Gastrocnemius medialis (tissue), 4 donors: ENCODE results near the gene PYGL. TPM values are rescaled to one million over a fixed set of nuclear protein-coding genes. Genes with fewer than 3 reads are reported as not detected.

Experiments used
- ATAC-seq, 2 donors: fragments of 150-250 bp; one replicate each; pipeline ENCODE4 v1.9.1; 2016
- DNase-seq, 2 donors: peaks; one replicate each; pipeline ENCODE4 v3.0.0-alpha.2; 2019
- H3K27ac ChIP-seq, 4 donors: fragments of 200-600 bp; sonication (generic); 1 replicate in 1 of 4; 2 replicates in 3 of 4; pipeline ENCODE4 v1.5.1; 2016 to 2018; ENCODE audit warnings: mild to moderate bottlenecking in 2 of 4, moderate library complexity in 1 of 4
- H3K27me3 ChIP-seq, 3 donors: fragments of 200-600 bp; sonication (generic) in 2 of 3; 1 replicate in 1 of 3; 2 replicates in 2 of 3; pipeline versions ENCODE4 v1.5.1 to v1.6.0; 2016 to 2019; ENCODE audit warnings: mild to moderate bottlenecking in 1 of 3, moderate library complexity in 1 of 3
- H3K36me3 ChIP-seq, 2 donors: fragments of 200-600 bp; sonication (generic) in 1 of 2; one replicate each; pipeline ENCODE4 v1.5.1; 2017 to 2018
- H3K4me1 ChIP-seq, 2 donors: fragments of 200-600 bp; sonication (generic) in 1 of 2; one replicate each; pipeline ENCODE4 v1.5.1; 2016 to 2017; ENCODE audit warnings: mild to moderate bottlenecking in 2 of 2
- H3K4me3 ChIP-seq, 4 donors: fragments of 200-600 bp; sonication (generic) in 3 of 4; 1 replicate in 1 of 4; 2 replicates in 3 of 4; pipeline ENCODE4 v1.5.1; 2016 to 2019; ENCODE audit warnings: mild to moderate bottlenecking in 2 of 4
- H3K9me3 ChIP-seq, 3 donors: fragments of 200-600 bp; sonication (generic) in 2 of 3; 1 replicate in 1 of 3; 2 replicates in 2 of 3; pipeline ENCODE4 v1.5.1; 2016 to 2019
- POLR2A ChIP-seq, 2 donors: fragments of 450-650 bp; IDR thresholded peaks; one replicate each; pipeline ENCODE4 v1.6.1; 2017; ENCODE audit warnings: antibody characterized with exemption in 2 of 2, mild to moderate bottlenecking in 2 of 2, moderate library complexity in 2 of 2
- in situ Hi-C, 4 donors: fragments of 200-750 bp; cut with MboI; loops; one replicate each; pipeline versions ENCODE4 v1.15.0 to v1.8.0; 2017; ENCODE audit warnings: low sequenced_read_pairs in 4 of 4
- intact Hi-C: fragments of 100-400 bp; cut with DNase I; formaldehyde crosslinking; loops from one replicate; pipeline ENCODE4 v1.15.1; 2023; ENCODE audit warnings: low total_unique reads
- total RNA-seq, 4 donors: library from RNA; depleted of rRNA; stranded (reverse); fragments of >200 nt; gene quantifications; one replicate each; pipeline versions ENCODE4 v1.1.0 to v1.2.3, GENCODE V29; 2016
- TF ChIP-seq, protein P1 (sequence below), 5 experiments: fragments of 450-650 bp in 3 of 5; fragments of 200-600 bp in 2 of 5; sonication (generic) in 2 of 5; IDR thresholded peaks in 4 of 5; conservative IDR thresholded peaks in 1 of 5; 1 replicate in 4 of 5; 2 replicates in 1 of 5; pipeline ENCODE4 v1.5.1; 2016 to 2019; ENCODE audit warnings: antibody characterized with exemption in 5 of 5, mild to moderate bottlenecking in 3 of 5, moderate library complexity in 3 of 5

The PYGL gene
- total RNA-seq, 4 donors from 2014 or later = 4.8 to 8.6 (median 6.4) TPM

DNA sequence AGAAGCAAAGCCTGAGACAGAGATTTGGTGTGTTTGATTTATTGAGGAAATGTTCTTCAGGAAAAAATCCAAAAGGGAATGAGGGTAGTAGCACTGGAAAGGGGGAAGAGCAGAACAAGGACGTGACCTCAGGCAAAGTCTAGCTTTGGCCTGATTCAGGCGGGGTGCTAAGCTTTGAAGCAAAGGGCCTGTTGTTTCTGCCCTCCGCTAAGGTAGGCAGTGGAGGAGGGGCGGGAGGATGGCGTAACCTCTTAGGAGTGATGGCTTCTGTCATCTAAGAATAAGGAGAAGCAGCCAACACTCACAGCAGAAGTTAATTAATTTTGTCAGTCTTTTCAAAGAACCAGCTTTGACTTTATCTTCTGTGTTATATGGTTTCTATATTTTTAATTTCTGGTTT is 52.0 kb downstream of the PYGL start:
- ATAC-seq = no peak
- no peak for DNase-seq
- no peaks in the 10 kb centered on the region for H3K9me3 ChIP-seq
- H3K4me1 ChIP-seq = no peaks in the 10 kb centered on the region
- in situ Hi-C loops = no loop called here
- H3K27me3 ChIP-seq = no peaks in the 10 kb centered on the region
- TF ChIP-seq, protein P1, sequence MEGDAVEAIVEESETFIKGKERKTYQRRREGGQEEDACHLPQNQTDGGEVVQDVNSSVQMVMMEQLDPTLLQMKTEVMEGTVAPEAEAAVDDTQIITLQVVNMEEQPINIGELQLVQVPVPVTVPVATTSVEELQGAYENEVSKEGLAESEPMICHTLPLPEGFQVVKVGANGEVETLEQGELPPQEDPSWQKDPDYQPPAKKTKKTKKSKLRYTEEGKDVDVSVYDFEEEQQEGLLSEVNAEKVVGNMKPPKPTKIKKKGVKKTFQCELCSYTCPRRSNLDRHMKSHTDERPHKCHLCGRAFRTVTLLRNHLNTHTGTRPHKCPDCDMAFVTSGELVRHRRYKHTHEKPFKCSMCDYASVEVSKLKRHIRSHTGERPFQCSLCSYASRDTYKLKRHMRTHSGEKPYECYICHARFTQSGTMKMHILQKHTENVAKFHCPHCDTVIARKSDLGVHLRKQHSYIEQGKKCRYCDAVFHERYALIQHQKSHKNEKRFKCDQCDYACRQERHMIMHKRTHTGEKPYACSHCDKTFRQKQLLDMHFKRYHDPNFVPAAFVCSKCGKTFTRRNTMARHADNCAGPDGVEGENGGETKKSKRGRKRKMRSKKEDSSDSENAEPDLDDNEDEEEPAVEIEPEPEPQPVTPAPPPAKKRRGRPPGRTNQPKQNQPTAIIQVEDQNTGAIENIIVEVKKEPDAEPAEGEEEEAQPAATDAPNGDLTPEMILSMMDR (IDR thresholded peaks at IDR 0.05 in 4 of 5, conservative IDR thresholded peaks at IDR 0.05 in 1 of 5) = no peak
- no peak for TF ChIP-seq POLR2A (IDR thresholded peaks at IDR 0.05)
- H3K27ac ChIP-seq = no peak overlapping the region
- no peak overlapping the region for H3K4me3 ChIP-seq
- no peaks in the 10 kb centered on the region for H3K36me3 ChIP-seq
- intact Hi-C loops = no loop called here

DNA sequence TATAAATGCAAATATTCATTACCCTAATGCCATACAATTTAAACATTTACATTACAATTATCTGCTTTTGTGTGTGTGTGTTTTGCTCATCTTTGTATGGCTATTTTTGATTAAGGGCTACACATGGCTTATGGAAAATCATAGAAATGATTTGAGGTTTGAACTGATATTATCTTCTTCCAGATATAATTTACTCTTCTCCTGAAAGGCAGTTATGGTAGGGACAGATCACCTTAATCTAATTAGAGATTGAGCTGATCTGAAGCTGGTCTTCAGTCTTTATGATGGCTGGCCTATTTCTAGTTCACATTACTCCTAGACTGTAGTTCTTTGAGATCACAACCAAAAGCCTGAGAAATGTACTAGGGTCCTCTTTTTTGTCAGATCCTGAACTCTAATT is 56.8 kb downstream of the PYGL start:
- H3K4me1 ChIP-seq = no peaks in the 10 kb centered on the region
- no peak overlapping the region for H3K4me3 ChIP-seq
- intact Hi-C loops = no loop called here
- ATAC-seq (no peak), DNase-seq (no peak)
- no peak overlapping the region for H3K27ac ChIP-seq
- H3K36me3 ChIP-seq = no peaks in the 10 kb centered on the region
- no peak for TF ChIP-seq POLR2A (IDR thresholded peaks at IDR 0.05)
- TF ChIP-seq, protein P1 (IDR thresholded peaks at IDR 0.05 in 4 of 5, conservative IDR thresholded peaks at IDR 0.05 in 1 of 5) = no peak
- in situ Hi-C loops = no loop called here
- H3K27me3 ChIP-seq = no peaks in the 10 kb centered on the region
- H3K9me3 ChIP-seq = no peaks in the 10 kb centered on the region

DNA sequence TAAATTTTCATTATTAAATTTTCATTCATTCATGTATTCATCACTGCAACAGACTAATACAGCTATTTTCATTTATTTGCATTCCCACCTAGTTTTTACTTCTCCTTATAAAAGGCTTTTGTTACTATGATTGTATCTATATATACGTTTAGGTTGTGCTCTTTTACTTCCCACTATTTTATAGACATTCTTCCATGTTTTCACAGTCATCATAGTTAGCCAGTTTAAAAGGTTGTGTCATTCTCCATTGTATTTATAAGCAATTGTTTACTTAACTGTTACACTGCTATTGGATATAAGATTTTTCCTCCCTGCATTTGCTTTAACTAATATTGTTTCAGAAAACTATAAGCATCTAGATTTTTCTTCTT is 60.5 kb downstream of the PYGL start:
- no peak for ATAC-seq
- DNase-seq = no peak
- H3K4me1 ChIP-seq = no peaks in the 10 kb centered on the region
- TF ChIP-seq, protein P1 (IDR thresholded peaks at IDR 0.05 in 4 of 5, conservative IDR thresholded peaks at IDR 0.05 in 1 of 5) = no peak
- TF ChIP-seq POLR2A (IDR thresholded peaks at IDR 0.05) = no peak
- no peak overlapping the region for H3K4me3 ChIP-seq
- no peaks in the 10 kb centered on the region for H3K36me3 ChIP-seq
- no peak overlapping the region for H3K27ac ChIP-seq
- in situ Hi-C loops = no loop called here
- no peaks in the 10 kb centered on the region for H3K9me3 ChIP-seq
- intact Hi-C loops = no loop called here
- no peaks in the 10 kb centered on the region for H3K27me3 ChIP-seq

DNA sequence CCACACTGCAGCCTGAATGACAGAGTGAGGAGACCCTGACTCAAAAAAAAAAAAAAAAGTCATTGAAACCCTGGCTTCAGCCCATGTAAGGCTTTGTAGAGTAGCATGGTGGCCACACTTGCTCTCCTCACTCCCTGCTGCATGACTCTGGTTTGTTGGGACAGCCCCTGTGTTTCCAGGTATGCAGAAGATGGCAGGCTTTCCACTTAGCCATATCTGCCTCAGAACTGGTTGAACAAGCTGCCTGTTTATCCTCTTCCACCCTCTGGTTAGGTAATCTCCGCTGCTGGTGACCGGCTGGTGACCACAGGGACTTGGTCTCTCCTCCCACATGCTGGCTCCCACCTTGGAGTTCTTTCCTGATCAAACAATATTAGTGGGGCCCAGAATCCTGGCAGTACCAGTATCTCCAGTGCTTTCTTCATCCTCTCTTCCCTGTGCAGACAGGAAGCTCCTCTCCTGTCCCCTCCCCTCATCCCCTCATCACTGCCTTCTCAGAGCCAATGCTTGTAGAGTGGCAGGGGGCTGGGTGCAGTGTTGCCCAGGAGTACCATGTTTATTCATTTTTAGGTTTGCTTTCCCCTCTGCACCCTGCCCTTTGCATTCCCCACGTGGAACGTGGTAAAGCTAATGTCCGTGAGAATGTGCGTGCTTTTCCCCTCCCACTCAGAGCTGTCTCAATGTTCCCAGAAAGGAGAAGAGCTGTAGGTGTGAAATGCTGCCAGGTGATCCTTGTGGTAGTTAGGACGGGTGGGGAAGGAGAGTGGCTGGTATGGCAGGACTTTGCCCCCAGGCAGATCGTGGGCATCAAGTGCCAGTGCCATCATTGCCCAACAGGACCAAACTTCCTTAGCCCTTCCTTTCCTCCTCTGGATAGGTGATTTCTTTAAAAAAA is 61.1 kb downstream of the PYGL start:
- Histone ChIP-seq H3K27me3 (no peaks in the 10 kb centered on the region), H3K4me1 (no peaks in the 10 kb centered on the region), H3K27ac (no peak overlapping the region), H3K4me3 (no peak overlapping the region), H3K36me3 (no peaks in the 10 kb centered on the region), H3K9me3 (no peaks in the 10 kb centered on the region)
- TF ChIP-seq, protein P1 (IDR thresholded peaks at IDR 0.05 in 4 of 5, conservative IDR thresholded peaks at IDR 0.05 in 1 of 5) = no peak
- no peak for TF ChIP-seq POLR2A (IDR thresholded peaks at IDR 0.05)
- intact Hi-C loops = no loop called here
- in situ Hi-C loops = no loop called here
- ATAC-seq = no peak
- DNase-seq = no peak
